ENCODE measurements around the gene NPAS2.

Gene NPAS2

DNA sequence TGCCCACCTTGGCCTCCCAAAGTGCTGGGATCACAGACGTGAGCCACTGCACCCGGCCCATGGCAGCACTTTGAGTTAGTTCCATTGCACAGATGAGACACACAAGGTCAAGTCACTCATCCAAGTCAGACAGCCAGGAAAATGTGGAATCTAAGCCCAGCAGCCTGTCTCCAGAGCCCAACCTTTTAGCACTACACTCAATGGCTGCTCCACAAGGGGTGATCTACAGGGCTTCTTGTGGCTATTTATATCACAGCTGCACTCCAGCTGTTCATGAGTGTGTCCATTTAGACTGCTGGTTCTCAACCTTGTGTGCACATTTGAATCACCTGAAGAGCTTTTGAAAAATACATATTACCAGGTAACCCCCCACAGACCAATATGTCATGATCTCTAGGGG, 109.2 kb downstream of the NPAS2 start:
- no peak for TF ChIP-seq CTCF (IDR thresholded peaks at IDR 0.05)
- intact Hi-C loops (cut with DNase I; ENCODE audit: low total_unique reads), result no loop called here
- Histone ChIP-seq H3K4me1 (peaks cover 0 to 4% (median 0%) of the 10 kb centered on the region in 4 donors), H3K4me3 (no peak overlapping the region), H3K27ac (no peak overlapping the region), H3K9me3 (no peaks in the 10 kb centered on the region), H3K36me3 (peaks cover 0 to 13% (median 0%) of the 10 kb centered on the region in 3 donors), H3K27me3 (no peaks in the 10 kb centered on the region)
- no peak for DNase-seq

DNA sequence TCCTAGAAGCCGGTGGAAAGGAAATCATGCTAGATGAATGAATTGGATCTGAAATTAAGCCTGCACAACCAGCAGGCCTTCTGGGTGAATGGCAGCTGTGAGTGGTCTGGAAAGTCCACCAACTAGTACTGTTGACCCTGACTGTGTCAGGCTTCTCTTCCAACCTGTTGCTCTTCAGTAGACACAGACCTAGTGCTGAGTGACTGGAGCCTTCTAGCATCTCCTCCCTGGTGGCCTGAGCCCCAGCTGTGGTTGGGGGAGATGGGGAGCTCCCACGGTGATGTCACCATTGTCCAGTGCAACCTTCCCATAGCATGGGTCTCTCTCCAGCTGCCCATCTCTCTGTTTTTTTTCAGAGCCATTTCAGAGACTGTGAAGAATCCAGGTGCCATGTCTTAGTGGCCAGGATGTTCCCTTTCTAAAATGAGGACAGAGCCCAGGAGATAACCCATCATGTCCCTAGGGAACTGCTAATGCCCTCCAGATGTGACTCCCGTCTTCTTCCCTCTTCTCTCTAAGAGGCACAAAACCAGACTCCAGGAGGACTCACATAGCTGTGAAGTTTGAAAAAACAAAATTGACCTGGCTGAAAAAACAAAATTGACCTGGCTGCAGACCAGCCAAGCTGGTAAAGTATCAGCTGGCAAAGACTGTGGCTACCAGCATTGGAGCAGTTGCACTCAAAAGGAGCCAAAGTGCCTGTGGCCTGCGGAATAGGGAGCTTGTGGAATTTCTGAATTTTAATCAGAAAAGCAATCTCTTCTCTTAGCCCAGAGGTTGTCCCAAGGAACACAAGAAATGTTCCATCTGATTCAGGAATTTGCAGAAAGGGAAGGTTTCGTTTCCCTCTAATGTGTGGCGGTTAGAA, 114.8 kb downstream of the NPAS2 start:
- DNase-seq, result no peak
- H3K27ac ChIP-seq, result no peak overlapping the region
- H3K36me3 ChIP-seq, result peaks cover 0 to 13% (median 0%) of the 10 kb centered on the region in 3 donors

GRCh38 chr2:100935372-100935752, 115.4 kb downstream of the NPAS2 start:
- H3K4me3 ChIP-seq, result no peak overlapping the region
- H3K27me3 ChIP-seq, result no peaks in the 10 kb centered on the region
- peaks cover 0 to 21% (median 9%) of the 10 kb centered on the region in 4 donors for H3K4me1 ChIP-seq
- intact Hi-C loops (cut with DNase I; ENCODE audit: low total_unique reads), result no loop called here
- no peak for TF ChIP-seq CTCF (IDR thresholded peaks at IDR 0.05)
- no peak overlapping the region for H3K27ac ChIP-seq
- H3K36me3 ChIP-seq, result peaks cover 0 to 13% (median 0%) of the 10 kb centered on the region in 3 donors
- no peaks in the 10 kb centered on the region for H3K9me3 ChIP-seq
- no peak for DNase-seq

More for the DNA sequence above, 114.8 kb downstream of the NPAS2 start:
- H3K9me3 ChIP-seq, result no peaks in the 10 kb centered on the region
- H3K27me3 ChIP-seq, result no peaks in the 10 kb centered on the region
- H3K4me1 ChIP-seq, result peaks cover 0 to 21% (median 9%) of the 10 kb centered on the region in 4 donors
- H3K4me3 ChIP-seq, result no peak overlapping the region
- TF ChIP-seq CTCF (IDR thresholded peaks at IDR 0.05), result no peak
- intact Hi-C loops (cut with DNase I; ENCODE audit: low total_unique reads), result no loop called here

- Histone ChIP-seq H3K36me3 (peaks cover 0 to 13% (median 0%) of the 10 kb centered on the region in 3 donors), H3K9me3 (no peaks in the 10 kb centered on the region), H3K27me3 (no peaks in the 10 kb centered on the region), H3K27ac (no peak overlapping the region), H3K4me1 (peaks cover 0 to 21% (median 9%) of the 10 kb centered on the region in 4 donors), H3K4me3 (no peak overlapping the region)
- no peak for DNase-seq
- intact Hi-C loops (cut with DNase I; ENCODE audit: low total_unique reads), result no loop called here
- no peak for TF ChIP-seq CTCF (IDR thresholded peaks at IDR 0.05)
Observed at GRCh38 chr2:100936070-100936741, 116.3 kb downstream of the NPAS2 start.

- H3K9me3 ChIP-seq, result no peaks in the 10 kb centered on the region
- no peaks in the 10 kb centered on the region for H3K27me3 ChIP-seq
- peaks cover 0 to 21% (median 9%) of the 10 kb centered on the region in 4 donors for H3K4me1 ChIP-seq
- H3K36me3 ChIP-seq, result peaks cover 0 to 13% (median 0%) of the 10 kb centered on the region in 3 donors
- intact Hi-C loops (cut with DNase I; ENCODE audit: low total_unique reads), result no loop called here
- no peak for TF ChIP-seq CTCF (IDR thresholded peaks at IDR 0.05)
- no peak overlapping the region for H3K27ac ChIP-seq
- no peak for DNase-seq
- no peak overlapping the region for H3K4me3 ChIP-seq
Observed at GRCh38 chr2:100936972-100937542, 117.1 kb downstream of the NPAS2 start.

Data from tibial artery (tissue), 4 donors.